PC-9 (cell line): ENCODE results near the gene CEP72. TPM values are rescaled to one million over a fixed set of nuclear protein-coding genes. Genes with fewer than 3 reads are reported as not detected.

Source experiments
- BruUV-seq: library from RNA; stranded (reverse); fragments of 400-500 nt; replicated peaks from 2 replicates; lab custom pipeline; 2021; lab: Mats Ljungman, UMichigan
- CTCF ChIA-PET: fragments of 300-600 bp; sonication (Branson Sonifier 250); formaldehyde crosslinking; loops from one replicate; lab custom pipeline; 2022; ENCODE audit warnings: antibody characterized with exemption; lab: Charles Lee
- POLR2A ChIA-PET: fragments of 300-600 bp; sonication (Branson Sonifier 250); formaldehyde crosslinking; loops from one replicate; lab custom pipeline; 2022; ENCODE audit warnings: antibody characterized with exemption; ENCODE audit not compliant: unreplicated experiment; lab: Charles Lee
- DNase-seq, 2 experiments: peaks; one replicate each; pipeline versions ENCODE4 v3.0.0 to v3.0.0-alpha.2; 2015 to 2022; ENCODE audit warnings: mixed read lengths in 1 of 2
- H2AFZ ChIP-seq: fragments of 200-600 bp; sonication (generic); 2 replicates; pipeline ENCODE4 v1.8.1; 2017; ENCODE audit warnings: antibody characterized with exemption
- H3F3A ChIP-seq: fragments of 200-600 bp; sonication (generic); 2 replicates; pipeline ENCODE4 v1.8.1; 2017; ENCODE audit warnings: antibody characterized with exemption, mild to moderate bottlenecking, low read depth; ENCODE audit not compliant: insufficient read depth
- H3K27ac ChIP-seq: fragments of 200-600 bp; sonication (generic); 2 replicates; pipeline ENCODE4 v1.6.1; 2016; ENCODE audit warnings: mixed run types
- H3K27me3 ChIP-seq: fragments of 200-600 bp; sonication (generic); 2 replicates; pipeline ENCODE4 v1.6.1; 2016; ENCODE audit warnings: low read depth, mixed run types; ENCODE audit not compliant: insufficient read depth
- H3K36me3 ChIP-seq: fragments of 200-600 bp; sonication (generic); 2 replicates; pipeline ENCODE4 v1.6.1; 2016; ENCODE audit warnings: low read depth, mixed run types
- H3K4me1 ChIP-seq: fragments of 200-600 bp; sonication (generic); replicated peaks from 2 replicates; pipeline ENCODE4 v1.6.1; 2016; ENCODE audit warnings: mixed run types; ENCODE audit not compliant: insufficient read depth
- H3K4me2 ChIP-seq: fragments of 200-600 bp; sonication (generic); 2 replicates; pipeline ENCODE4 v1.6.1; 2017; ENCODE audit warnings: mixed run types
- H3K4me3 ChIP-seq: fragments of 200-600 bp; sonication (generic); 2 replicates; pipeline ENCODE4 v1.6.1; 2016; ENCODE audit warnings: mixed run types
- H3K79me2 ChIP-seq: fragments of 200-600 bp; sonication (generic); 2 replicates; pipeline ENCODE4 v1.6.1; 2017; ENCODE audit warnings: low read depth, mixed run types
- H3K9me2 ChIP-seq: fragments of 200-600 bp; sonication (generic); 2 replicates; pipeline ENCODE4 v1.8.1; 2017; ENCODE audit warnings: mild to moderate bottlenecking; ENCODE audit not compliant: insufficient read depth
- H3K9me3 ChIP-seq: fragments of 200-600 bp; sonication (generic); 2 replicates; pipeline ENCODE4 v1.8.1; 2016; ENCODE audit warnings: low read depth; ENCODE audit not compliant: insufficient read depth
- H4K20me1 ChIP-seq: fragments of 200-600 bp; sonication (generic); 2 replicates; pipeline ENCODE4 v1.8.1; 2017; ENCODE audit not compliant: insufficient read depth
- CTCF ChIP-seq: fragments of 200-600 bp; sonication (generic); conservative IDR thresholded peaks from 2 replicates; pipeline ENCODE4 v1.6.1; 2017; ENCODE audit warnings: mixed run types, antibody characterized with exemption, mild to moderate bottlenecking, moderate library complexity
- EZH2 ChIP-seq: fragments of 200-600 bp; sonication (generic); IDR thresholded peaks from 2 replicates; pipeline ENCODE4 v1.8.0; 2017; ENCODE audit warnings: antibody characterized with exemption, low read depth
- intact Hi-C: fragments of 100-400 bp; cut with micrococcal nuclease; formaldehyde crosslinking; loops from one replicate; pipeline ENCODE4 v1.10.0; 2022; ENCODE audit not compliant: unreplicated experiment
- total RNA-seq: library from RNA; stranded (reverse); gene quantifications from 2 replicates; pipeline ENCODE4 v1.2.3, GENCODE V29; 2021

The CEP72 gene
- total RNA-seq, 1 experiment from 2014 or later: 86.8 TPM

- no peak overlapping the region for H3K27ac ChIP-seq
- no peak overlapping the region for H2AFZ ChIP-seq
- H3F3A ChIP-seq: no peaks in the 10 kb centered on the region
- H3K4me3 ChIP-seq: no peak overlapping the region
- no peak for DNase-seq
- POLR2A ChIA-PET: no interaction called here
- intact Hi-C loops: no loop called here
- TF ChIP-seq CTCF (no peak), EZH2 (no peak)
- peaks cover 86% of the 10 kb centered on the region for H3K27me3 ChIP-seq
- no peak overlapping the region for H3K4me2 ChIP-seq
- H3K9me2 ChIP-seq: no peaks in the 10 kb centered on the region
- CTCF ChIA-PET: no interaction called here
- no peaks in the 10 kb centered on the region for H3K4me1 ChIP-seq
- H4K20me1 ChIP-seq: no peaks in the 10 kb centered on the region
- no TSS peak for BruUV-seq
- H3K9me3 ChIP-seq: no peaks in the 10 kb centered on the region
- H3K79me2 ChIP-seq: no peaks in the 10 kb centered on the region
- no peaks in the 10 kb centered on the region for H3K36me3 ChIP-seq
Measured at GRCh38 chr5:585556-585955, 26.6 kb upstream of the CEP72 start.

- H3K79me2 ChIP-seq: no peaks in the 10 kb centered on the region
- no peak overlapping the region for H3K4me3 ChIP-seq
- BruUV-seq: no TSS peak
- DNase-seq: no peak
- TF ChIP-seq EZH2: no peak
- no peak for TF ChIP-seq CTCF
- no peaks in the 10 kb centered on the region for H4K20me1 ChIP-seq
- no peak overlapping the region for H3K4me2 ChIP-seq
- no peaks in the 10 kb centered on the region for H3K9me3 ChIP-seq
- no peaks in the 10 kb centered on the region for H3K9me2 ChIP-seq
- CTCF ChIA-PET: no interaction called here
- H3K36me3 ChIP-seq: no peaks in the 10 kb centered on the region
- H3F3A ChIP-seq: no peaks in the 10 kb centered on the region
- no peaks in the 10 kb centered on the region for H3K4me1 ChIP-seq
- peaks cover 86% of the 10 kb centered on the region for H3K27me3 ChIP-seq
- no peak overlapping the region for H2AFZ ChIP-seq
- H3K27ac ChIP-seq: no peak overlapping the region
- intact Hi-C loops: no loop called here
- POLR2A ChIA-PET: no interaction called here
Measured at GRCh38 chr5:585962-586628, 26.0 kb upstream of the CEP72 start.

GRCh38 chr5:586751-587285 is 25.3 kb upstream of the CEP72 start:
- H3K9me3 ChIP-seq: no peaks in the 10 kb centered on the region
- H3K4me3 ChIP-seq: no peak overlapping the region
- H3K4me1 ChIP-seq: no peaks in the 10 kb centered on the region
- no TSS peak for BruUV-seq
- H4K20me1 ChIP-seq: no peaks in the 10 kb centered on the region
- H3K79me2 ChIP-seq: no peaks in the 10 kb centered on the region
- ChIA-PET POLR2A (no interaction called here), CTCF (no interaction called here)
- no peak overlapping the region for H2AFZ ChIP-seq
- no peaks in the 10 kb centered on the region for H3K9me2 ChIP-seq
- H3K36me3 ChIP-seq: no peaks in the 10 kb centered on the region
- no peak overlapping the region for H3K27ac ChIP-seq
- H3K27me3 ChIP-seq: peaks cover 86% of the 10 kb centered on the region
- peak; percentile 47 for DNase-seq
- intact Hi-C loops: no loop called here
- no peaks in the 10 kb centered on the region for H3F3A ChIP-seq
- TF ChIP-seq EZH2 (no peak), CTCF (peak; percentile 62)
- H3K4me2 ChIP-seq: no peak overlapping the region
